Mesothelial cell of epicardium (in vitro differentiated cells): Measurements from ENCODE around the gene LXN. TPM values are rescaled to one million over a fixed set of nuclear protein-coding genes. Genes with fewer than 3 reads are reported as not detected.
"Not testable (repeated sequence)": the region's sequence is repeated elsewhere in the genome, so short reads cannot be mapped to it uniquely, and the experiment has no call there.

Experiments
- DNase-seq, 2 experiments: peaks; one replicate each; pipeline ENCODE4 v3.0.0; 2021; ENCODE audit warnings: low spot score in 2 of 2; ENCODE audit not compliant: unreplicated experiment in 2 of 2
- H3K27ac Mint-ChIP-seq: 2 replicates; pipeline ENCODE4 v1.8.0; 2021; ENCODE audit warnings: mixed read lengths
- H3K27me3 Mint-ChIP-seq: 2 replicates; pipeline ENCODE4 v1.8.0; 2021; ENCODE audit warnings: low read depth, mixed read lengths
- H3K36me3 Mint-ChIP-seq: 2 replicates; pipeline ENCODE4 v1.8.0; 2021; ENCODE audit warnings: mixed read lengths
- H3K4me1 Mint-ChIP-seq: 2 replicates; pipeline ENCODE4 v1.8.0; 2021; ENCODE audit warnings: mixed read lengths
- H3K4me3 Mint-ChIP-seq: 2 replicates; pipeline ENCODE4 v1.8.0; 2021; ENCODE audit warnings: mild to moderate bottlenecking, moderate library complexity, mixed read lengths
- H3K9me3 Mint-ChIP-seq: 2 replicates; pipeline ENCODE4 v1.8.0; 2021; ENCODE audit warnings: mixed read lengths
- total RNA-seq: library from RNA; stranded (reverse); gene quantifications from 3 replicates; pipeline ENCODE4 v1.2.1, GENCODE V29; 2021
- TF ChIP-seq, protein P1 (sequence below): fragments of 200-600 bp; sonication (generic); IDR thresholded peaks from one replicate; pipeline ENCODE4 v1.5.0; 2021; ENCODE audit warnings: antibody characterized with exemption; ENCODE audit not compliant: unreplicated experiment

LXN gene
- total RNA-seq, 1 donor from 2014 or later = 46.7 TPM

DNA sequence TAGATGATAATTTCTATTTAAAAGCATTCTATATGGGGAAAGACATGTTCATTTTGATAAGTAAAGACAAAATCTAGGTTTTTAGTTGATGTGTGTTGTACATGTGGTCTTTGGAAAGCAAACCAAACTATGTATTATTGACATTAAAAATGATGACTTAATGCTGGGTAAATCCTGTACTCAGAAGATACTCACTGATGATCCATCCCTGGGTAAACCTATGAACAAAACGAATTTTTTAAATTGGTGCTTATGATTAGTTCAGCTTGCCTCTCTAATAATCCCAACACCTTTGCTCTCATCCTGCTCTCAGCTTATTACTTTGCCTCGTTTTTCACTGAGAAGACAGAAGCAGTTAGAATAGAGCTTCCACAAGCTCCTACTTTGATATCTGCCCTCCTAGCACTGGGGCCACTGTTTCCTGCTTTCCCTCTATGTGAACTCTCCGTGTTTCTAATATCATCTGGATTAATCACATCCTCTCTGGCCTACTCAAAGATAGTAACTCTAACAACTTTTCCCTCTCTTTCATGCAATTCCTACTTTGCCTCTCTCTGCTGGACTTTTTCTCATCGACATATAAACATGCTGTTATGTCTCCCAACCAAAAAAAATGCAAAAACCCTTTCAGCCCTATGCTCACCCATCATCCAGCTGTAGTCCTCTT lies 30.5 kb upstream of the LXN start:
- H3K4me3 Mint-ChIP-seq = no peak overlapping the region
- DNase-seq = no peak
- H3K27me3 Mint-ChIP-seq = no peaks in the 10 kb centered on the region
- no peaks in the 10 kb centered on the region for H3K9me3 Mint-ChIP-seq
- peaks cover 48% of the 10 kb centered on the region for H3K36me3 Mint-ChIP-seq
- TF ChIP-seq, protein P1, sequence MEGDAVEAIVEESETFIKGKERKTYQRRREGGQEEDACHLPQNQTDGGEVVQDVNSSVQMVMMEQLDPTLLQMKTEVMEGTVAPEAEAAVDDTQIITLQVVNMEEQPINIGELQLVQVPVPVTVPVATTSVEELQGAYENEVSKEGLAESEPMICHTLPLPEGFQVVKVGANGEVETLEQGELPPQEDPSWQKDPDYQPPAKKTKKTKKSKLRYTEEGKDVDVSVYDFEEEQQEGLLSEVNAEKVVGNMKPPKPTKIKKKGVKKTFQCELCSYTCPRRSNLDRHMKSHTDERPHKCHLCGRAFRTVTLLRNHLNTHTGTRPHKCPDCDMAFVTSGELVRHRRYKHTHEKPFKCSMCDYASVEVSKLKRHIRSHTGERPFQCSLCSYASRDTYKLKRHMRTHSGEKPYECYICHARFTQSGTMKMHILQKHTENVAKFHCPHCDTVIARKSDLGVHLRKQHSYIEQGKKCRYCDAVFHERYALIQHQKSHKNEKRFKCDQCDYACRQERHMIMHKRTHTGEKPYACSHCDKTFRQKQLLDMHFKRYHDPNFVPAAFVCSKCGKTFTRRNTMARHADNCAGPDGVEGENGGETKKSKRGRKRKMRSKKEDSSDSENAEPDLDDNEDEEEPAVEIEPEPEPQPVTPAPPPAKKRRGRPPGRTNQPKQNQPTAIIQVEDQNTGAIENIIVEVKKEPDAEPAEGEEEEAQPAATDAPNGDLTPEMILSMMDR = no peak
- peak overlapping the region; percentile 36 for H3K27ac Mint-ChIP-seq
- peaks cover 7% of the 10 kb centered on the region for H3K4me1 Mint-ChIP-seq

DNA sequence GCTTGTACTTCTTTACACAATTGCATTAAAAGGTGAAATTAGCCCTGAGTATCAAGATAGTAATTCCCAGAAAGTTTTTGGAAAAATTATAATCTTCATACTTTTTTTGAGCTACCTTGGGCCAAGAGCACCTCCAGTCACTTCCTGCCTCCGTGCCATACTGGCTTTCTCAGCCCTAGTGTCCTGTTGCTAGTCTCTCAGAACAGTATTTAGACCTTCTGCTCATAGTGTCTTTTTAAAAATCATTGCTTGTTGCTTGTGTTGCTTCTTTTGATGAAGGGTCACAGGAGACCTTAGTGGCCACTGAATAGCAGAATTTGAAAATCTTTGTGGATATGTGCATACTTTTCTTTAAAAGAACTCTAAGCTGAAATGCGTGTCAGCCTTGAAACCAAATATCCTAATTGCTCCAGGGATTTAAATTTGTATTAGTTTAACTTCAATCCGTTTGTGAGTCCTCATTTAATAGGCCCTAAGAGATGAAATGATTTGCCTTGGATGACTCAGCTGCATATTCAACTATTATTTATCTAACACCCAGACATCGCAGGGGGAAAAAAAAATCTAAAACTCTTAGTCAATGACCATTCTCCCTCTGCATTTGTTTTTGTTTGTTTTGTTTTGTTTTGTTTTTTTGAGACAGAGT lies 29.1 kb upstream of the LXN start:
- H3K36me3 Mint-ChIP-seq = peaks cover 39% of the 10 kb centered on the region
- peaks cover 7% of the 10 kb centered on the region for H3K4me1 Mint-ChIP-seq
- no peaks in the 10 kb centered on the region for H3K27me3 Mint-ChIP-seq
- no peak overlapping the region for H3K27ac Mint-ChIP-seq
- TF ChIP-seq, protein P1 = no peak
- no peak for DNase-seq
- no peak overlapping the region for H3K4me3 Mint-ChIP-seq
- H3K9me3 Mint-ChIP-seq = no peaks in the 10 kb centered on the region

DNA sequence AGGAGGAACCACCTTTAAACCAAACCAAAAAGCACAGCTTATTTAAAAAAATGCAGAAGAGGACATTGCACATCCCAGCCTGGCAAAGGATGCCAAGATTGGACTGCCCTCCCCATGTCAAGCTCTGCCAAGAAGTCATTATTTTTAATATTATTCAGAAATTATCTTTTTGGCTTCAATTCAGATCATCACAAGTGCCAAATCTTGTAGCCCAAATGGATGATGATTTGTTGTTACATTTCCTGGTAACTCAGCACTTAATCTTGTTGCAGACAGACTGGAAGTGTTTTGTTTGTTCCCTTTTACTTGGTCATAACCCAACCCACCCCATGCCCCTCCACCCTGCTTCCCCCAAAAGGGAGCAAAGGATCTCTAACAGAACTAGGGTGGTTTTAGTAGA lies 28.1 kb upstream of the LXN start:
- TF ChIP-seq, protein P1 = no peak
- H3K36me3 Mint-ChIP-seq = peaks cover 37% of the 10 kb centered on the region
- H3K4me1 Mint-ChIP-seq = peaks cover 7% of the 10 kb centered on the region

DNA sequence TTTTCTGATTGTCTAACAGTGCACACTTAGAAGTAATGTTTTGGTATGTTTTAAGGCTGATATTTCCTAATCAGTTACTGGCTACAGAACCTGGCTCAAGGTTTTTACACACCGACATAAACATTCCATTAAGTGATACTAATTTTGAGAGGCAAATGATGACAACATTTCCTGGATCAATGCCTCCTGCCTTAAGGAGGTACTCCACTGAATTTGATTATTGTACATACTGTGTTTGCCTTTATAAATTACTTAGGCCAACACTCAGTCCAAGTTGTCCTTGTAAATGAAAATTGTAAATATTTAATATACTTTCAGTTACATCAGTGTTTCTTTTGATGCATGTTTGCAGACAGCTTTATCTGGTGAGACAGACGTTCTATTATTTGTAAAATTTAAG lies 24.2 kb upstream of the LXN start:
- Mint-ChIP-seq H3K4me3 (no peak overlapping the region), H3K9me3 (peaks cover 5% of the 10 kb centered on the region), H3K27ac (no peak overlapping the region), H3K27me3 (no peaks in the 10 kb centered on the region), H3K36me3 (peaks cover 35% of the 10 kb centered on the region), H3K4me1 (no peaks in the 10 kb centered on the region)
- TF ChIP-seq, protein P1 = no peak
- no peak for DNase-seq

More for the DNA sequence above, 28.1 kb upstream of the LXN start:
- H3K4me3 Mint-ChIP-seq = no peak overlapping the region
- DNase-seq = no peak
- no peaks in the 10 kb centered on the region for H3K27me3 Mint-ChIP-seq
- H3K9me3 Mint-ChIP-seq = no peaks in the 10 kb centered on the region
- no peak overlapping the region for H3K27ac Mint-ChIP-seq

DNA sequence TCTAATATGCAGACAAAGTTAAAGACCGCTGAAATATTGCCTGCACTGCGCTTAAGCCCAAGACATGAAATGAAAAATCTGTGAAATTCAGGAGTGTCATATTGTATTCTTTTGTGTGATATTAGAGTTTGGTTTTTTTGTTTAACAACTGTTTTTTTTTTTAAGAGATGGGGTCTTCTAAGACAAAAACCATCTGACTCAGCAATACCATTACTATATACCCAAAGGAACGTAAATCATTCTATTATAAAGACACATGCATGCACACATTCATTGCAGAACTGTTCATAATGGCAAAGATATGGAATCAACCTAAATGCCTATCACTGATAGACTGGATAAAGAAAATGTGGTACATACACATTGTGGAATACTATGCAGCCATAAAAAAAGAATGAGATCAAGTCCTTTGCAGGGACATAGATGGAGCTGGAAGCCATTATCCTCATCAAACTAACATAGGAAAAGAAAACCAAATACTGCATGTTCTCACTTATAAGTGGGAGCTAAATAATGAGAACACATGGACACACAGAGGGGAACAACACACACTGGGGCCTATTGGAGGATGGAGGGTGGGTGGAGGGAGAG lies 21.5 kb upstream of the LXN start:
- not testable (repeated sequence) for H3K4me1 Mint-ChIP-seq, H3K4me3 Mint-ChIP-seq, DNase-seq, H3K9me3 Mint-ChIP-seq, H3K27ac Mint-ChIP-seq, H3K27me3 Mint-ChIP-seq
- H3K36me3 Mint-ChIP-seq = peaks cover 42% of the 10 kb centered on the region

DNA sequence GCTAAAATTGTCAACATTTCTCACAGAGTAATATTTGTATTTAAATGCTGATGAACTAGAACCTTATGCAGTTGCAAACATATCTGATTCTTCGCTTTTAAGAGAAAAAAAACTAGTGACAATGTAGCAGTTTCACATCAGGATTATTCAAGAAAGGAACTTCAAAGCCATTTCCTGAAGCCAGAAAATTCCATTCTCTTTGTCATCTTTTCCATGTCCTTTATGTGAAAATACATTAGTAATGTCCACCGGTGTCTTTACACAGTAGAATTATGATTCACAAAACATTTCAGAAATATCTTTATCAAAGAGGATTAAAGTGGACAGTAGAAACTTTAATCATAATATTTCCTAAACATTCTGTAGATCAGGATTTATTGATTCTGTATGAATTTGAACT lies 12.7 kb upstream of the LXN start:
- H3K36me3 Mint-ChIP-seq = peaks cover 5% of the 10 kb centered on the region
- H3K9me3 Mint-ChIP-seq = no peaks in the 10 kb centered on the region
- no peak overlapping the region for H3K4me3 Mint-ChIP-seq
- no peak for DNase-seq
- H3K27me3 Mint-ChIP-seq = no peaks in the 10 kb centered on the region
- no peak overlapping the region for H3K27ac Mint-ChIP-seq
- TF ChIP-seq, protein P1 = no peak
- H3K4me1 Mint-ChIP-seq = no peaks in the 10 kb centered on the region
